ENCODE results near the gene TSSK3. TPM values are rescaled to one million over a fixed set of nuclear protein-coding genes. Genes with fewer than 3 reads are reported as not detected.

Gene TSSK3
- total RNA-seq, 1 experiment from 2014 or later = 2.9 TPM

- CTCF ChIA-PET = interaction anchor here (1.6 to 2.0 kb wide), 2 partner anchors 30 to 148 kb away, joined by 4 to 5 read pairs; no protein-coding TSS in a partner anchor
- TF ChIP-seq FOXK1 (CRISPR knock-in tag; IDR thresholded peaks at IDR 0.05) (no peak), HMGA2 (CRISPR knock-in tag; IDR thresholded peaks at IDR 0.05) (no peak), ZNF512 (CRISPR knock-in tag; IDR thresholded peaks at IDR 0.05; ENCODE audit: borderline replicate concordance) (no peak), GTF2I (CRISPR knock-in tag; conservative IDR thresholded peaks at IDR 0.05) (no peak), ZNF232 (CRISPR knock-in tag; IDR thresholded peaks at IDR 0.05) (no peak), AR (CRISPR knock-in tag; IDR thresholded peaks at IDR 0.05) (no peak), ZNF121 (CRISPR knock-in tag; IDR thresholded peaks at IDR 0.05) (no peak), ZNF138 (CRISPR knock-in tag; conservative IDR thresholded peaks at IDR 0.05) (no peak), IRF1 (CRISPR knock-in tag; IDR thresholded peaks at IDR 0.05) (no peak)
- POLR2A ChIA-PET = interaction anchor here (0.6 to 2.5 kb wide), 3 partner anchors 28 to 393 kb away, joined by 3 to 10 read pairs (median 4); partner anchors contain the start of gene MARCKSL1
- H3K4me1 Mint-ChIP-seq = peaks cover 10% of the 10 kb centered on the region
- DNase-seq (ENCODE audit: low spot score) (no peak), ATAC-seq (no peak)
- no peak overlapping the region for H3K4me3 Mint-ChIP-seq
- no peak overlapping the region for H3K27ac Mint-ChIP-seq
- H3K9me3 Mint-ChIP-seq = no peaks in the 10 kb centered on the region
- H3K36me3 Mint-ChIP-seq = peaks cover 14% of the 10 kb centered on the region
- H3K27me3 Mint-ChIP-seq (ENCODE audit: low read depth) = peaks cover 33% of the 10 kb centered on the region
These were observed 1.4 kb downstream of the TSSK3 start for GRCh38 chr1:32363713-32364112.

- ChIA-PET CTCF (interaction anchor here (0.6 kb wide), 1 partner anchor 329 kb away, joined by 6 read pairs; no protein-coding TSS in a partner anchor), POLR2A (interaction anchor here (1.4 kb wide), 1 partner anchor 11 kb away, joined by 3 read pairs; no protein-coding TSS in a partner anchor)
- H3K36me3 Mint-ChIP-seq = peaks cover 17% of the 10 kb centered on the region
- no peak overlapping the region for H3K4me3 Mint-ChIP-seq
- H3K4me1 Mint-ChIP-seq = peaks cover 10% of the 10 kb centered on the region
- H3K27me3 Mint-ChIP-seq (ENCODE audit: low read depth) = peaks cover 22% of the 10 kb centered on the region
- H3K9me3 Mint-ChIP-seq = no peaks in the 10 kb centered on the region
- H3K27ac Mint-ChIP-seq = no peak overlapping the region
- ATAC-seq = no peak
- TF ChIP-seq ZMAT4 (CRISPR knock-in tag; IDR thresholded peaks at IDR 0.05) (no peak), E2F1 (CRISPR knock-in tag; IDR thresholded peaks at IDR 0.05) (no peak), PREB (CRISPR knock-in tag; IDR thresholded peaks at IDR 0.05; ENCODE audit: borderline replicate concordance) (no peak), ZBTB43 (CRISPR knock-in tag; IDR thresholded peaks at IDR 0.05) (no peak), CREB1 (CRISPR knock-in tag; IDR thresholded peaks at IDR 0.05) (no peak), TCF7 (CRISPR knock-in tag; IDR thresholded peaks at IDR 0.05; ENCODE audit: low read depth) (no peak), ZNF232 (CRISPR knock-in tag; IDR thresholded peaks at IDR 0.05) (no peak), ARID4B (CRISPR knock-in tag; IDR thresholded peaks at IDR 0.05; ENCODE audit: borderline replicate concordance) (no peak), NFE2L1 (CRISPR knock-in tag; IDR thresholded peaks at IDR 0.05) (no peak), ZBTB21 (CRISPR knock-in tag; IDR thresholded peaks at IDR 0.05; ENCODE audit: borderline replicate concordance) (no peak), ZNF512 (CRISPR knock-in tag; IDR thresholded peaks at IDR 0.05; ENCODE audit: borderline replicate concordance) (no peak)
- DNase-seq (ENCODE audit: low spot score) = no peak
These were observed 2.5 kb downstream of the TSSK3 start for GRCh38 chr1:32364836-32365235.
